B cell (primary cell): Measurements from ENCODE around the gene OCA2. TPM values are rescaled to one million over a fixed set of nuclear protein-coding genes. Genes with fewer than 3 reads are reported as not detected.

Source experiments
- ATAC-seq: fragments of 200-7000 bp; cut with Tn5 transposase; one replicate; pipeline ENCODE4 v1.10.0; 2021; ENCODE audit warnings: low read depth, mild to moderate bottlenecking, moderate number of reproducible peaks, moderate library complexity
- CTCF ChIA-PET: fragments of 350-600 bp; sonication (Branson Sonifier 250); formaldehyde crosslinking; loops from one replicate; lab custom pipeline; 2021; ENCODE audit warnings: antibody characterized with exemption, inconsistent platforms; lab: Charles Lee
- POLR2A ChIA-PET: fragments of 350-600 bp; sonication (Branson Sonifier 250); formaldehyde crosslinking; loops from one replicate; lab custom pipeline; 2021; ENCODE audit warnings: antibody characterized with exemption; lab: Charles Lee
- DNase-seq: peaks from one replicate; pipeline ENCODE4 v3.0.0; 2013
- H2AFZ ChIP-seq: 2 replicates; pipeline ENCODE4 v1.6.1; 2012; ENCODE audit warnings: mild to moderate bottlenecking, low read depth, low read length; ENCODE audit not compliant: insufficient read depth, poor library complexity, severe bottlenecking
- H3K27ac ChIP-seq, 2 donors: 1 replicate in 1 of 2; 2 replicates in 1 of 2; pipeline ENCODE4 v1.5.1; 2012 to 2013; ENCODE audit warnings: low read length in 2 of 2, mild to moderate bottlenecking in 2 of 2, moderate library complexity in 1 of 2
- H3K27me3 ChIP-seq, 4 experiments: fragments of 200-600 bp in 1 of 4; sonication (generic) in 1 of 4; replicated peaks in 1 of 4; 1 replicate in 2 of 4; 2 replicates in 2 of 4; pipeline versions ENCODE4 v1.6.1 to v1.7.0; 2013 to 2016; ENCODE audit warnings: low read length in 3 of 4, mild to moderate bottlenecking in 2 of 4, mixed read lengths in 1 of 4, moderate library complexity in 1 of 4; ENCODE audit not compliant: insufficient read depth in 4 of 4, control insufficient read depth in 3 of 4; ENCODE audit errors: control extremely low read depth in 1 of 4
- H3K36me3 ChIP-seq, 2 experiments: replicated peaks in 1 of 2; 1 replicate in 1 of 2; 2 replicates in 1 of 2; pipeline versions ENCODE4 v1.6.1 to v1.7.1; 2013; ENCODE audit warnings: low read length in 1 of 2; ENCODE audit not compliant: insufficient read depth in 2 of 2, control insufficient read depth in 1 of 2; ENCODE audit errors: control extremely low read depth in 1 of 2, extremely low read depth in 1 of 2
- H3K4me1 ChIP-seq, 2 donors: fragments of 200-600 bp in 1 of 2; sonication (generic) in 1 of 2; 1 replicate in 1 of 2; 2 replicates in 1 of 2; pipeline versions ENCODE4 v1.5.1 to v1.6.1; 2013 to 2017; ENCODE audit warnings: low read length in 2 of 2; ENCODE audit not compliant: control insufficient read depth in 2 of 2, insufficient read depth in 2 of 2
- H3K4me2 ChIP-seq: replicated peaks from 2 replicates; pipeline ENCODE3; 2012; ENCODE audit warnings: mild to moderate bottlenecking, low read depth, low read length; ENCODE audit not compliant: poor library complexity, severe bottlenecking
- H3K4me3 ChIP-seq, 5 experiments: fragments of 200-600 bp in 1 of 5; sonication (generic) in 1 of 5; 1 replicate in 3 of 5; 2 replicates in 2 of 5; pipeline versions ENCODE4 v1.5.1 to v1.7.0; 2011 to 2016; ENCODE audit warnings: low read length in 4 of 5, mild to moderate bottlenecking in 4 of 5, low read depth in 2 of 5, control low read depth in 1 of 5, moderate library complexity in 1 of 5; ENCODE audit not compliant: insufficient read depth in 1 of 5; ENCODE audit errors: control extremely low read depth in 1 of 5, extremely low read depth in 1 of 5
- H3K79me2 ChIP-seq: fragments of 200-600 bp; sonication (generic); one replicate; pipeline ENCODE4 v1.6.0; 2016; ENCODE audit warnings: low read length; ENCODE audit not compliant: control insufficient read depth, insufficient read depth
- H3K9ac ChIP-seq: fragments of 200-600 bp; sonication (generic); 2 replicates; pipeline ENCODE4 v1.6.1; 2017; ENCODE audit warnings: mild to moderate bottlenecking, low read length, moderate library complexity
- H3K9me3 ChIP-seq, 3 donors: one replicate each; pipeline versions ENCODE4 v1.6.1 to v1.7.1; 2013; ENCODE audit warnings: low read length in 2 of 3; ENCODE audit not compliant: control insufficient read depth in 2 of 3, insufficient read depth in 1 of 3; ENCODE audit errors: control extremely low read depth in 1 of 3
- H4K20me1 ChIP-seq: 2 replicates; pipeline ENCODE4 v1.6.0; 2012; ENCODE audit warnings: mild to moderate bottlenecking, low read length; ENCODE audit not compliant: insufficient read depth, control insufficient read depth, poor library complexity, severe bottlenecking
- H3K27ac Mint-ChIP-seq: one replicate; pipeline ENCODE4 v1.8.0; 2021; ENCODE audit warnings: mixed read lengths
- H3K27me3 Mint-ChIP-seq: one replicate; pipeline ENCODE4 v1.8.0; 2021; ENCODE audit warnings: mixed read lengths
- H3K4me1 Mint-ChIP-seq: one replicate; pipeline ENCODE4 v1.8.0; 2021; ENCODE audit warnings: mixed read lengths
- H3K4me3 Mint-ChIP-seq: one replicate; pipeline ENCODE4 v1.8.0; 2021; ENCODE audit warnings: mixed read lengths
- H3K9me3 Mint-ChIP-seq: one replicate; pipeline ENCODE4 v1.8.0; 2022; ENCODE audit warnings: mixed read lengths; ENCODE audit not compliant: insufficient read depth
- CTCF ChIP-seq: fragments of 200-600 bp; IDR thresholded peaks from one replicate; pipeline ENCODE4 v1.8.0; 2022; ENCODE audit warnings: antibody characterized with exemption, mild to moderate bottlenecking
- EZH2 ChIP-seq: IDR thresholded peaks from 2 replicates; pipeline ENCODE4 v1.6.1; 2012; ENCODE audit warnings: borderline replicate concordance, low read depth, mild to moderate bottlenecking, moderate library complexity, low read length; ENCODE audit not compliant: insufficient read depth, poor library complexity, severe bottlenecking
- WGBS: methylation state at CpG from one replicate; pipeline ENCODE4 v1.1.5; 2013; ENCODE audit warnings: missing lambda C conversion rate; ENCODE audit not compliant: insufficient coverage; 5-methylcytosine and 5-hydroxymethylcytosine counted together
- intact Hi-C: fragments of 100-400 bp; cut with micrococcal nuclease; formaldehyde crosslinking; loops from one replicate; pipeline ENCODE4 v1.10.0; 2022
- polyA plus RNA-seq: library from polyadenylated mRNA; depleted of rRNA; stranded (reverse); fragments of >200 nt; gene quantifications from 2 replicates; pipeline ENCODE4 v1.2.3, GENCODE V29; 2012
- total RNA-seq, 2 donors: library from RNA; stranded (reverse); fragments of 120-200 nt in 1 of 2; gene quantifications; 1 replicate in 1 of 2; 2 replicates in 1 of 2; pipeline versions ENCODE4 v1.2.3 to v1.2.4, GENCODE V29; 2013 to 2022

OCA2 gene
- total and polyA plus RNA-seq, 2 donors (not counting 1 experiment from before 2014, with no cell fraction given): 0.12 TPM; not detected in 1

DNA sequence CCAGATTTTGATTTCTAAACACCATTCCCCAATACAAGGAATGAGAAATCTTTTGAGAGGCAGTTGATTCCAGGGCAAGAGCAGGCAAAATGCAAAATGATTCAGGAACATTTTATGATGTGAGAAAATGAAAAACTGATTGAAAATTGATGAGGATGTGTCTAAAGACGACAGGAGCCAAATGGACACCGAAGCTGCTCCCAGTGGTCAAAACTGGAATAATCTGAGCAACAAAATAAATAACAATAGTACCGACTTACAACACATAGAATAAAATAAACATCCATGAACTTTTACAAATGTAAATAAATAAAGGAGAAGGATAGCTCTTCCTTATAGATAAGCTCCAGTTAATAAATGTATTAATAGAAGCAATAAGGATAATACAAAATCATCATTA is 186.8 kb downstream of the OCA2 start:
- no CpG with 5 or more reads among the region's 3 CpGs for WGBS
- TF ChIP-seq CTCF: no peak
- TF ChIP-seq EZH2: no peak
- H3K27ac Mint-ChIP-seq: no peak overlapping the region
- no peak overlapping the region for H3K4me3 Mint-ChIP-seq
- Histone ChIP-seq H2AFZ (no peak overlapping the region), H3K36me3 (no peaks in the 10 kb centered on the region), H3K9ac (no peak overlapping the region), H3K79me2 (no peaks in the 10 kb centered on the region), H3K4me1 (no peaks in the 10 kb centered on the region), H3K9me3 (peaks cover 0 to 3% (median 1%) of the 10 kb centered on the region in 3 donors), H3K27ac (no peak overlapping the region), H3K4me2 (no peak overlapping the region), H4K20me1 (no peaks in the 10 kb centered on the region), H3K27me3 (no peaks in the 10 kb centered on the region), H3K4me3 (no peak overlapping the region)
- H3K9me3 Mint-ChIP-seq: peaks cover 10% of the 10 kb centered on the region
- no peaks in the 10 kb centered on the region for H3K27me3 Mint-ChIP-seq
- no peak for ATAC-seq
- ChIA-PET POLR2A (no interaction called here), CTCF (no interaction called here)
- intact Hi-C loops: no loop called here
- H3K4me1 Mint-ChIP-seq: no peaks in the 10 kb centered on the region
- no peak for DNase-seq

- Histone ChIP-seq H3K4me3 (no peak overlapping the region), H3K9ac (no peak overlapping the region), H2AFZ (no peak overlapping the region), H3K27me3 (no peaks in the 10 kb centered on the region), H4K20me1 (no peaks in the 10 kb centered on the region), H3K79me2 (no peaks in the 10 kb centered on the region), H3K9me3 (peaks cover 0 to 31% (median 0%) of the 10 kb centered on the region in 3 donors), H3K27ac (no peak overlapping the region), H3K4me2 (no peak overlapping the region), H3K36me3 (no peaks in the 10 kb centered on the region), H3K4me1 (no peaks in the 10 kb centered on the region)
- WGBS: 94% methylated on average over 3 of the region's 4 CpGs
- POLR2A ChIA-PET: no interaction called here
- Mint-ChIP-seq H3K27ac (no peak overlapping the region), H3K9me3 (peaks cover 4% of the 10 kb centered on the region), H3K4me1 (no peaks in the 10 kb centered on the region), H3K4me3 (no peak overlapping the region), H3K27me3 (no peaks in the 10 kb centered on the region)
- intact Hi-C loops: no loop called here
- CTCF ChIA-PET: no interaction called here
- TF ChIP-seq EZH2 (no peak), CTCF (no peak)
- DNase-seq (no peak), ATAC-seq (no peak)
Measured at GRCh38 chr15:27906802-27907201, 192.3 kb downstream of the OCA2 start.
